NCI-H2107 (cell line): Measurements from ENCODE around the gene KCNAB2.

Source experiments
- DNase-seq: peaks from one replicate; lab custom pipeline; 2025; lab: John Stamatoyannopoulos, UW

Gene KCNAB2

GRCh38 chr1:6045561-6045960 is at the start of gene KCNAB2:
Gene KCNAB2, plus strand, starts transcription at chr1:6045888. Its CDS starts 5,649 bp downstream, at chr1:6051537.
- DNase-seq = no peak

- DNase-seq = no peak
Measured at GRCh38 chr1:5996641-5997270, 48.9 kb upstream of the KCNAB2 start.

GRCh38 chr1:5997316-5997715 is 48.4 kb upstream of the KCNAB2 start:
- no peak for DNase-seq

- DNase-seq = no peak
Measured at GRCh38 chr1:5998051-5998905, 47.4 kb upstream of the KCNAB2 start.

- no peak for DNase-seq
Measured at GRCh38 chr1:5998906-5999301, 46.8 kb upstream of the KCNAB2 start.

GRCh38 chr1:5999711-6000443 is 45.8 kb upstream of the KCNAB2 start:
- DNase-seq = no peak

GRCh38 chr1:6000444-6001288 is 45.0 kb upstream of the KCNAB2 start:
- DNase-seq = no peak

- no peak for DNase-seq
Measured at GRCh38 chr1:6001992-6002576, 43.6 kb upstream of the KCNAB2 start.

- DNase-seq = no peak
Measured at GRCh38 chr1:6002714-6003501, 42.8 kb upstream of the KCNAB2 start.

GRCh38 chr1:6003568-6004411 is 41.9 kb upstream of the KCNAB2 start:
- no peak for DNase-seq

- DNase-seq = no peak
Measured at GRCh38 chr1:6004412-6005123, 41.1 kb upstream of the KCNAB2 start.

- no peak for DNase-seq
Measured at GRCh38 chr1:6005276-6005917, 40.3 kb upstream of the KCNAB2 start.

GRCh38 chr1:6006882-6007281 is 38.8 kb upstream of the KCNAB2 start:
- DNase-seq = no peak

GRCh38 chr1:6007318-6008083 is 38.2 kb upstream of the KCNAB2 start:
- DNase-seq = no peak

GRCh38 chr1:6008084-6008415 is 37.6 kb upstream of the KCNAB2 start:
- no peak for DNase-seq

- DNase-seq = no peak
Measured at GRCh38 chr1:6008696-6009095, 37.0 kb upstream of the KCNAB2 start.

- DNase-seq = no peak
Measured at GRCh38 chr1:6009120-6010040, 36.3 kb upstream of the KCNAB2 start.
